Kidney (tissue), 22 donors: ENCODE data around the gene PID1. TPM values are rescaled to one million over a fixed set of nuclear protein-coding genes. Genes with fewer than 3 reads are reported as not detected.
A peak's percentile ranks its signal among the peaks of the same experiment; 100 is the strongest.

ENCODE experiments used
- DNase-seq, 5 donors: peaks; one replicate each; pipeline ENCODE4 v3.0.0-alpha.2; 2013 to 2020
- FAIRE-seq: peaks from 2 replicates; lab custom pipeline; 2012; peaks lifted over from hg19 to GRCh38; lab: Jason Lieb, UNC
- H3K27ac ChIP-seq, 2 donors: one replicate each; pipeline ENCODE4 v1.7.0; 2013; ENCODE audit warnings: low read depth in 2 of 2, low read length in 2 of 2, inconsistent platforms in 1 of 2
- H3K27me3 ChIP-seq: one replicate; pipeline ENCODE4 v1.7.1; 2013; ENCODE audit warnings: low read length, inconsistent platforms; ENCODE audit not compliant: control insufficient read depth, insufficient read depth
- H3K36me3 ChIP-seq, 3 donors: one replicate each; pipeline versions ENCODE4 v1.7.0 to v1.7.1; 2013; ENCODE audit warnings: low read length in 3 of 3, control low read depth in 1 of 3, inconsistent platforms in 1 of 3; ENCODE audit not compliant: insufficient read depth in 3 of 3, control insufficient read depth in 2 of 3
- H3K4me1 ChIP-seq, 3 donors: one replicate each; pipeline versions ENCODE4 v1.7.0 to v1.7.1; 2013; ENCODE audit warnings: low read length in 3 of 3, inconsistent platforms in 1 of 3, low read depth in 1 of 3; ENCODE audit not compliant: control insufficient read depth in 2 of 3, insufficient read depth in 2 of 3
- H3K4me3 ChIP-seq, 3 donors: one replicate each; pipeline versions ENCODE4 v1.7.0 to v1.8.1; 2013; ENCODE audit warnings: low read length in 3 of 3, control low read depth in 1 of 3, inconsistent platforms in 1 of 3
- H3K9ac ChIP-seq, 3 donors: one replicate each; pipeline versions ENCODE4 v1.7.0 to v1.7.1; 2013; ENCODE audit warnings: low read length in 3 of 3, control low read depth in 1 of 3, inconsistent platforms in 1 of 3
- H3K9me3 ChIP-seq, 3 donors: one replicate each; pipeline versions ENCODE4 v1.7.0 to v1.7.1; 2013; ENCODE audit warnings: low read length in 3 of 3, control low read depth in 1 of 3, inconsistent platforms in 1 of 3; ENCODE audit not compliant: control insufficient read depth in 2 of 3, insufficient read depth in 1 of 3
- intact Hi-C: fragments of 100-400 bp; cut with DNase I; formaldehyde crosslinking; loops from one replicate; pipeline ENCODE4 v1.11.1; 2022
- long read RNA-seq, 10 donors: library from polyadenylated mRNA in 1 of 10; unstranded in 1 of 10; transcript quantifications; one replicate each; pipeline ENCODE4 v2.0.0 and lab custom pipeline, GENCODE V29; 2021 to 2026
- polyA plus RNA-seq: library from polyadenylated mRNA; stranded (reverse); fragments of 350-450 nt; fragmentation: Illumina TruSeq; extraction: RNeasy Lipid Tissue Mini Kit (QIAGEN cat#74804); gene quantifications from one replicate; pipeline ENCODE4 v1.2.3, GENCODE V29; 2014; ENCODE audit warnings: low read depth, low replicate concordance; ENCODE audit not compliant: insufficient read depth
- total RNA-seq: library from RNA; stranded (reverse); fragmentation: NEBNext Ultra II Directional; extraction: Animal tissue kit (Norgen Biotek cat#: 25700); gene quantifications from one replicate; pipeline ENCODE4 v1.2.1, GENCODE V29; 2021
- TF ChIP-seq, protein P1 (sequence below): IDR thresholded peaks from 3 replicates; pipeline ENCODE4 v1.5.1; 2012; ENCODE audit warnings: mild to moderate bottlenecking, moderate library complexity, borderline replicate concordance; ENCODE audit not compliant: insufficient read depth; ENCODE audit errors: extremely low read depth
- donor health status: control.
- donor health status: control.
- donor health status: control.
- donor health status: control.
- donor health status: control.
- donor health status: DM: yes; HTN: yes; CAD: no.
- donor health status: Normal renal cell carcinoma (clear cell type).

PID1 gene, protein sequence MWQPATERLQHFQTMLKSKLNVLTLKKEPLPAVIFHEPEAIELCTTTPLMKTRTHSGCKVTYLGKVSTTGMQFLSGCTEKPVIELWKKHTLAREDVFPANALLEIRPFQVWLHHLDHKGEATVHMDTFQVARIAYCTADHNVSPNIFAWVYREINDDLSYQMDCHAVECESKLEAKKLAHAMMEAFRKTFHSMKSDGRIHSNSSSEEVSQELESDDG
- total RNA-seq (9.4 TPM), polyA plus RNA-seq (2.1 TPM)
- long read RNA-seq, donor 1, partial matches to known transcripts, result 0 of 1 reads
- long read RNA-seq, donor 1, other reads (novel, unspliced or antisense), result 0 of 1 reads
- long read RNA-seq, donor 2, partial matches to known transcripts, result 0 of 3 reads
- long read RNA-seq, donor 2, other reads (novel, unspliced or antisense), result 0 of 3 reads
- long read RNA-seq, donor 3, transcript PID1-203 (3 exons, 2,533 nt), result major isoform, 5 of 5 reads
- long read RNA-seq, donor 3, partial matches to known transcripts, result 0 of 5 reads
- long read RNA-seq, donor 3, other reads (novel, unspliced or antisense), result 0 of 5 reads
- long read RNA-seq, donor 4, partial matches to known transcripts, result 0 of 3 reads
- long read RNA-seq, donor 4, other reads (novel, unspliced or antisense), result 0 of 3 reads
- long read RNA-seq, donor 5, result 0 reads
- long read RNA-seq, donor 6, result 0 reads
- long read RNA-seq, donor 7, partial matches to known transcripts, result 0 of 5 reads
- long read RNA-seq, donor 7, other reads (novel, unspliced or antisense), result 2 of 5 reads
- long read RNA-seq, donor 8, partial matches to known transcripts, result 0 of 1 reads
- long read RNA-seq, donor 8, other reads (novel, unspliced or antisense), result 0 of 1 reads
- long read RNA-seq, donor 9, result 0 reads
- long read RNA-seq, donor 10, partial matches to known transcripts, result 0 of 1 reads
- long read RNA-seq, donor 10, other reads (novel, unspliced or antisense), result 0 of 1 reads

DNA sequence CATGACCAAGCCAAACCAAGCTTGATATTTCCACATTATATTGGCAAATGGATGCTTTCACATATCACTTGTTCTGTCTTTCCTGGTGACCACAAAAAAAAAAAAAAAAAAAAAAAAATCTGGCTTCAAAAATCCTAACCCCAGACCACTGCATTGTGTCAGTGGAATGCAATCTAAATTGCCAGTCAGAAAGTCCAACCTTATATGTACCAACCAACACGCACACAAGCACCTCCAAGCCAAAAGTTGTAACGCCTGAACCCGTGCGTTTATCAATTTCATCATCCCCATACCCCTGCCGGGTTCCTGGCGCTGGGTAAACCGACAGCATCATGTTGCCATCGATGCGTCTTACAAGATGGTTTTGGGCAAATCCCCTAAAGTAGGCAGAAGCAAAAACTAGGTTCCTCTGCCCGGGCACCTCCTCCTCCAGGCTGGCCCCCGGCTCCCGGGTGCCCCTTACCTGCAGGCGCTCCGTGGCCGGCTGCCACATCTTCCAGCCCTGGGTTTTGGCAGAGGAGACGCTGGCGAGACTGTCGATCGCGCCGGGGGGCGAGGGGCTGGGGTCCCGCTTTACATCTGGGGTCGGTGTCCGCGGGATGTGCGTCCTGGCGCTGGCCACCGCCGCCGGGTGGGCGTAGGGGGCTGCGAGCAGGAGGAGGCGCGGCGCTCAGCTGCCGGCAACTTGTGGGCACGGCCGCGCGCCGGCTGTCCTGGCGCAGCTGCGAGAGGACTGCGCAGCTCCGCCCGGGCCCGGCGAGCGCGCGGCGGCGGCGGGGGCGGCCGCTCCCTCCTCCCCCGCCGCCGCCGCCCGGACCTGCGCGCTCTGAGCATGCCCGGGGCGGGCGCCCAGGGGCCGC lies at the start of gene PID1:
TSS of gene PID1 (minus strand) at position 737 of the 860 bp plus-strand sequence. CDS start at position 493, 244 bp downstream.
- DNase-seq, result peak; percentile 25 to 77 (median 57)
- Histone ChIP-seq H3K4me3 (peak within 1 kb of the TSS; percentile 53 to 58 (median 53)), H3K9ac (no peak within 1 kb of the TSS), H3K27ac (peak within 1 kb of the TSS in 1 of 2 donors; percentile 23), H3K9me3 (no peaks in the 10 kb centered on the region), H3K27me3 (no peaks in the 10 kb centered on the region), H3K4me1 (no peaks in the 10 kb centered on the region), H3K36me3 (no peaks in the 10 kb centered on the region)
- no peak for FAIRE-seq
- intact Hi-C loops, result no loop called here
- TF ChIP-seq, protein P1, sequence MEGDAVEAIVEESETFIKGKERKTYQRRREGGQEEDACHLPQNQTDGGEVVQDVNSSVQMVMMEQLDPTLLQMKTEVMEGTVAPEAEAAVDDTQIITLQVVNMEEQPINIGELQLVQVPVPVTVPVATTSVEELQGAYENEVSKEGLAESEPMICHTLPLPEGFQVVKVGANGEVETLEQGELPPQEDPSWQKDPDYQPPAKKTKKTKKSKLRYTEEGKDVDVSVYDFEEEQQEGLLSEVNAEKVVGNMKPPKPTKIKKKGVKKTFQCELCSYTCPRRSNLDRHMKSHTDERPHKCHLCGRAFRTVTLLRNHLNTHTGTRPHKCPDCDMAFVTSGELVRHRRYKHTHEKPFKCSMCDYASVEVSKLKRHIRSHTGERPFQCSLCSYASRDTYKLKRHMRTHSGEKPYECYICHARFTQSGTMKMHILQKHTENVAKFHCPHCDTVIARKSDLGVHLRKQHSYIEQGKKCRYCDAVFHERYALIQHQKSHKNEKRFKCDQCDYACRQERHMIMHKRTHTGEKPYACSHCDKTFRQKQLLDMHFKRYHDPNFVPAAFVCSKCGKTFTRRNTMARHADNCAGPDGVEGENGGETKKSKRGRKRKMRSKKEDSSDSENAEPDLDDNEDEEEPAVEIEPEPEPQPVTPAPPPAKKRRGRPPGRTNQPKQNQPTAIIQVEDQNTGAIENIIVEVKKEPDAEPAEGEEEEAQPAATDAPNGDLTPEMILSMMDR, result no peak

DNA sequence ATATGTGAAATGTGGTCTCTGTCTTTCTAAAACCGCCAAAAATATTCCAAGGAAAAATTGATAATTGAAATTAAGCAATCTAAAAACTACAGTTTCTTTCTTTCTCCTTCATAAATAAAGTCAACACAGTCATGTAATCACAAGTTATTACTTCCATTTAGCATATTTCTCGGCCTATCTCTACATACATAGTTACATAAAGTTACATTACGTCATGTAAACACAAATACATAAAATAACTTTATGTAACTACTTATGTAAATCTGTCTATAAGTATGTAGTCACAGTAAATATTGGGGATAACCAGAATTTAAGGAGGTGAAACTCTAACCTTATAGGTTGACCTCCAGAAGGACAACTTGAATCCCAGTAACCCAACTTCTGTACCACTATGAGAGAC lies 48.5 kb upstream of the PID1 start:
- Histone ChIP-seq H3K27me3 (no peaks in the 10 kb centered on the region), H3K9ac (no peak overlapping the region), H3K27ac (no peak overlapping the region), H3K36me3 (no peaks in the 10 kb centered on the region), H3K4me3 (no peak overlapping the region), H3K4me1 (no peaks in the 10 kb centered on the region), H3K9me3 (no peaks in the 10 kb centered on the region)
- intact Hi-C loops, result no loop called here
- no peak for DNase-seq
- TF ChIP-seq, protein P1, result no peak
- no peak for FAIRE-seq

DNA sequence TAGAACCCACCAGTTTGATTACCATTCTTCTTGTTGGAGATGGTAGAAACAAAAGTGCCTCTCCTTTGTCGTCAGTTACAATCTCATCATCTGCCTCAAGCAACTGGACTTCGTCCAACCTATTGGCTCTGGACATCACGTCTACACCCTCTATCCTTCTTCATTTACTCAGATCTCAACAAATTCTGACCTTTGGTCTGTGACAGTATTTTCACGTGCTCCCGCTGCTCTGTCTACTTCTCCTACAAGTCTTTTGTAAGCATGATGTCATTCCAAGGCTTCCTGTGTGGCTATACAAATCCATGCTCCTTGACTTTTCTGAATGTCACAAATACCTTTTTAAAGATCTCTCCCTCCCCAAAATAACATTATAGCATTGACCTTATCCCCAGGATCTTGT lies 43.0 kb upstream of the PID1 start:
- H3K9me3 ChIP-seq, result no peaks in the 10 kb centered on the region
- no peaks in the 10 kb centered on the region for H3K27me3 ChIP-seq
- H3K4me1 ChIP-seq, result no peaks in the 10 kb centered on the region
- TF ChIP-seq, protein P1, result no peak
- H3K9ac ChIP-seq, result no peak overlapping the region
- DNase-seq, result no peak
- H3K4me3 ChIP-seq, result no peak overlapping the region
- no peak overlapping the region for H3K27ac ChIP-seq
- intact Hi-C loops, result no loop called here
- FAIRE-seq, result no peak
- no peaks in the 10 kb centered on the region for H3K36me3 ChIP-seq
